Calu3 (cell line): Measurements from ENCODE around the gene ITGB3BP. TPM values are rescaled to one million over a fixed set of nuclear protein-coding genes. Genes with fewer than 3 reads are reported as not detected.

ENCODE experiments used
- BruUV-seq: library from RNA; stranded (reverse); fragments of 400-500 nt; replicated peaks from 2 replicates; lab custom pipeline; 2021; lab: Mats Ljungman, UMichigan
- CTCF ChIA-PET: fragments of 300-600 bp; sonication (Branson Sonifier 250); formaldehyde crosslinking; loops from one replicate; lab custom pipeline; 2022; ENCODE audit warnings: antibody characterized with exemption; lab: Charles Lee
- DNase-seq: peaks from one replicate; pipeline ENCODE4 v3.0.0; 2022
- H3K27ac Mint-ChIP-seq: one replicate; pipeline ENCODE4 v1.8.0; 2022; ENCODE audit warnings: mixed read lengths; ENCODE audit not compliant: unreplicated experiment
- H3K27me3 Mint-ChIP-seq: one replicate; pipeline ENCODE4 v1.8.0; 2022; ENCODE audit warnings: mixed read lengths; ENCODE audit not compliant: unreplicated experiment
- H3K36me3 Mint-ChIP-seq: one replicate; pipeline ENCODE4 v1.8.0; 2022; ENCODE audit warnings: mild to moderate bottlenecking, moderate library complexity, mixed read lengths; ENCODE audit not compliant: insufficient read depth, unreplicated experiment
- H3K4me1 Mint-ChIP-seq: one replicate; pipeline ENCODE4 v1.8.0; 2022; ENCODE audit warnings: mild to moderate bottlenecking, low read depth, mixed read lengths; ENCODE audit not compliant: unreplicated experiment
- H3K4me3 Mint-ChIP-seq: one replicate; pipeline ENCODE4 v1.8.0; 2022; ENCODE audit warnings: mild to moderate bottlenecking, low read depth, moderate library complexity, mixed read lengths; ENCODE audit not compliant: unreplicated experiment
- H3K9me3 Mint-ChIP-seq: one replicate; pipeline ENCODE4 v1.8.0; 2022; ENCODE audit warnings: low read depth, mixed read lengths; ENCODE audit not compliant: unreplicated experiment
- CTCF ChIP-seq: fragments of 200-600 bp; IDR thresholded peaks from one replicate; pipeline ENCODE4 v1.8.0; 2022; ENCODE audit warnings: antibody characterized with exemption; ENCODE audit not compliant: unreplicated experiment
- intact Hi-C: fragments of 100-400 bp; cut with micrococcal nuclease; formaldehyde crosslinking; loops from one replicate; pipeline ENCODE4 v1.10.0; 2022; ENCODE audit not compliant: unreplicated experiment
- total RNA-seq: library from RNA; stranded (reverse); gene quantifications from 2 replicates; pipeline ENCODE4 v1.2.3, GENCODE V29; 2022

ITGB3BP gene
- total RNA-seq, 1 experiment from 2014 or later: 52.1 TPM

GRCh38 chr1:63563745-63564144, 40.7 kb upstream of the ITGB3BP start:
- Mint-ChIP-seq H3K4me1 (no peaks in the 10 kb centered on the region), H3K27me3 (no peaks in the 10 kb centered on the region), H3K36me3 (no peaks in the 10 kb centered on the region), H3K27ac (no peak overlapping the region), H3K4me3 (no peak overlapping the region), H3K9me3 (no peaks in the 10 kb centered on the region)
- intact Hi-C loops: no loop called here
- no peak for TF ChIP-seq CTCF
- no peak for DNase-seq
- no TSS peak for BruUV-seq
- CTCF ChIA-PET: no interaction called here

DNA sequence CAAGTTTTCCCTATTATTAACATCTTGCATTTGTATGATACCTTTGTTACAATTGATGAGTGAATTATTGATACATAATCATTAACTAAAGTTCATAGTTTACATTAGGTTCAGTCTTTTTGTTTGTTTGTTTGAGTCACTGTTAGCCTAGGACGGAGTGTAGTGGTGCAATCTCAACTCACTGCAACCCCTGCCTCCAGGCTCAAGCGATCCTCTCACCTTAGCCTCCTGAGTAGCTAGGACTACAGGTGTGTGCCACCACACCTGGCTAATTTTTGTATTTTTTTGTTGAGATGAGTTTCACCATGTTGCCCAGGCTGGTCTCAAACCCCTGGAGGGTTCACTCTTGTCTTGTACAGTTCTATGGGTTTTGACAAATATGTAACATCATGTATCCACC, 36.3 kb upstream of the ITGB3BP start:
- Mint-ChIP-seq H3K9me3 (no peaks in the 10 kb centered on the region), H3K4me3 (no peak overlapping the region), H3K27me3 (no peaks in the 10 kb centered on the region), H3K27ac (no peak overlapping the region), H3K36me3 (no peaks in the 10 kb centered on the region), H3K4me1 (peaks cover 8% of the 10 kb centered on the region)
- intact Hi-C loops: no loop called here
- BruUV-seq: no TSS peak
- DNase-seq: no peak
- TF ChIP-seq CTCF: no peak
- CTCF ChIA-PET: interaction anchor here (0.7 kb wide), 2 partner anchors 9 to 612 kb away, joined by 4 to 5 read pairs; no protein-coding TSS in a partner anchor

- BruUV-seq: no TSS peak
- Mint-ChIP-seq H3K4me3 (no peak overlapping the region), H3K36me3 (no peaks in the 10 kb centered on the region), H3K9me3 (no peaks in the 10 kb centered on the region), H3K27me3 (no peaks in the 10 kb centered on the region), H3K4me1 (peaks cover 8% of the 10 kb centered on the region), H3K27ac (peak overlapping the region; percentile 71)
- intact Hi-C loops: loop anchor here (1.0 kb wide), 1 partner anchor 686 kb away; no protein-coding TSS in a partner anchor
- peak; percentile 65 for DNase-seq
- CTCF ChIA-PET: interaction anchor here (1.3 to 1.4 kb wide), 2 partner anchors 134 to 689 kb away, joined by 3 read pairs; no protein-coding TSS in a partner anchor
- peak; percentile 69 for TF ChIP-seq CTCF
Measured at GRCh38 chr1:63557365-63557987, 34.5 kb upstream of the ITGB3BP start.

- intact Hi-C loops: no loop called here
- no TSS peak for BruUV-seq
- Mint-ChIP-seq H3K36me3 (no peaks in the 10 kb centered on the region), H3K27ac (no peak overlapping the region), H3K27me3 (no peaks in the 10 kb centered on the region), H3K4me1 (peaks cover 8% of the 10 kb centered on the region), H3K4me3 (no peak overlapping the region), H3K9me3 (no peaks in the 10 kb centered on the region)
- CTCF ChIA-PET: no interaction called here
- no peak for DNase-seq
- no peak for TF ChIP-seq CTCF
Measured at GRCh38 chr1:63555480-63555879, 32.5 kb upstream of the ITGB3BP start.
